Measurements from ENCODE around the gene TMEM154. TPM values are rescaled to one million over a fixed set of nuclear protein-coding genes. Genes with fewer than 3 reads are reported as not detected.

Gene TMEM154
- total RNA-seq, 1 experiment from 2014 or later, result 23.3 TPM

DNA sequence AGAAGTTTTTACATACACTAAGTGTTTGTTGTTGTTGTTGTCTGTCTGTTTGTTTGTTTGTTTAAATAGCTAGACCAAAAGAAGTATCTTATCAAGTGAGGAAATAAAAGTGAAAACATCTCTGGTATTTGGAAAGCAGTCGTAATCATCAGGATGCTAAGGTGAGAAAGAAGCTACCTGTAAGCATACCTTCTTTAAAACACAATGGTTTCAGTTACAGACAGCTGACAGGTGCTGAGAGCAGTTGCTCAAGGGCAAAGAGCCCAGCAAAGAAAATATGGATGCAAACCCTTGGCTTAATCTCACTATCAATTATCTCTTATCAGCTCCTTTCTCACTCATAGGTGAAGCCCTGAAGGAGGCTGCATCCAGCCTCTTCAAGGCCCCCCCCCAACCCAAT is 101.1 kb downstream of the TMEM154 start:
- CTCF ChIA-PET, result interaction anchor here (0.6 kb wide), 1 partner anchor 1147 kb away, joined by 3 read pairs; no protein-coding TSS in a partner anchor
- Mint-ChIP-seq H3K9me3 (ENCODE audit: low read depth, unreplicated experiment) (no peaks in the 10 kb centered on the region), H3K36me3 (ENCODE audit: insufficient read depth, unreplicated experiment) (no peaks in the 10 kb centered on the region), H3K27ac (ENCODE audit: unreplicated experiment) (no peak overlapping the region), H3K4me1 (ENCODE audit: low read depth, unreplicated experiment) (peaks cover 40% of the 10 kb centered on the region), H3K4me3 (ENCODE audit: low read depth, unreplicated experiment) (no peak overlapping the region), H3K27me3 (ENCODE audit: unreplicated experiment) (no peaks in the 10 kb centered on the region)
- TF ChIP-seq, protein P1, sequence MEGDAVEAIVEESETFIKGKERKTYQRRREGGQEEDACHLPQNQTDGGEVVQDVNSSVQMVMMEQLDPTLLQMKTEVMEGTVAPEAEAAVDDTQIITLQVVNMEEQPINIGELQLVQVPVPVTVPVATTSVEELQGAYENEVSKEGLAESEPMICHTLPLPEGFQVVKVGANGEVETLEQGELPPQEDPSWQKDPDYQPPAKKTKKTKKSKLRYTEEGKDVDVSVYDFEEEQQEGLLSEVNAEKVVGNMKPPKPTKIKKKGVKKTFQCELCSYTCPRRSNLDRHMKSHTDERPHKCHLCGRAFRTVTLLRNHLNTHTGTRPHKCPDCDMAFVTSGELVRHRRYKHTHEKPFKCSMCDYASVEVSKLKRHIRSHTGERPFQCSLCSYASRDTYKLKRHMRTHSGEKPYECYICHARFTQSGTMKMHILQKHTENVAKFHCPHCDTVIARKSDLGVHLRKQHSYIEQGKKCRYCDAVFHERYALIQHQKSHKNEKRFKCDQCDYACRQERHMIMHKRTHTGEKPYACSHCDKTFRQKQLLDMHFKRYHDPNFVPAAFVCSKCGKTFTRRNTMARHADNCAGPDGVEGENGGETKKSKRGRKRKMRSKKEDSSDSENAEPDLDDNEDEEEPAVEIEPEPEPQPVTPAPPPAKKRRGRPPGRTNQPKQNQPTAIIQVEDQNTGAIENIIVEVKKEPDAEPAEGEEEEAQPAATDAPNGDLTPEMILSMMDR (IDR thresholded peaks at IDR 0.05; ENCODE audit: unreplicated experiment), result no peak
- no peak for DNase-seq
- intact Hi-C loops (cut with micrococcal nuclease; ENCODE audit: unreplicated experiment), result loop anchor here (10.0 kb wide), 1 partner anchor 74 kb away; no protein-coding TSS in a partner anchor
- no TSS peak for BruUV-seq (replicated peaks)

DNA sequence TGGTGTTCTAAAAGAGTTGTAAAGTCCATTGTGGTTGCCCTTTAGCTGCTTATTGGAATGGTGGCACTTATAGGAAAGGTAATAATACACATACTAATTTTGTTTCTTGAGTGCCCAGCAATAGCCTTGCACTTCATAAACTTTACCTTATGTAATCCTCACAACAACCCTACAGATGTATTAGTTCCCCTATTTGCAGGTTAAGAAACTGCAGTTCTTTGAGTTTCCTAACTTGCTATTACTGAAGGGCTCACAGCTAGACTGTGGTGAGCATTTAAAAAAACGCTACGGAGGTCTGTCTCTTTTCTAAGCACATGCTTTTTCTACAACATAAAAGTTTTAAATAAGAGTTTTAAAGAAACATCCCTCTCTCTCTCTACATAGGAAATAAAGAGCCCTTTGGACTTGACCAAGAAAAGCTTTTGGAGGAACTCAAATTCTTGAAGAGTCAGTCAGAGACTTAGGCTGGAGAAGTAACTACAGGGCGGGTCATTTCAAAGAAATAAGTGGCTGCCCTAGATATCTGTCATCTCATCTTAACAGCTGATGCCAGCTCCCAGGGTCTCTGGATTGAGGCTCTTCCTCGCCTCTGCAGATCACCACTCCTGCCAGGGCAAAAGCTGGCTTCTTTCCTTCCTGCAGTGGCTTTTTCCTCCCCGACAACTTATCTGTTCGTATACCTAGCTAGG is 101.9 kb downstream of the TMEM154 start:
- intact Hi-C loops (cut with micrococcal nuclease; ENCODE audit: unreplicated experiment), result loop anchor here (10.0 kb wide), 1 partner anchor 73 kb away; no protein-coding TSS in a partner anchor
- Mint-ChIP-seq H3K4me3 (ENCODE audit: low read depth, unreplicated experiment) (no peak overlapping the region), H3K27ac (ENCODE audit: unreplicated experiment) (no peak overlapping the region), H3K9me3 (ENCODE audit: low read depth, unreplicated experiment) (no peaks in the 10 kb centered on the region), H3K36me3 (ENCODE audit: insufficient read depth, unreplicated experiment) (peaks cover 5% of the 10 kb centered on the region), H3K4me1 (ENCODE audit: low read depth, unreplicated experiment) (peaks cover 48% of the 10 kb centered on the region), H3K27me3 (ENCODE audit: unreplicated experiment) (no peaks in the 10 kb centered on the region)
- BruUV-seq (replicated peaks), result no TSS peak
- DNase-seq, result no peak
- CTCF ChIA-PET, result no interaction called here
- TF ChIP-seq, protein P1 (IDR thresholded peaks at IDR 0.05; ENCODE audit: unreplicated experiment), result no peak

DNA sequence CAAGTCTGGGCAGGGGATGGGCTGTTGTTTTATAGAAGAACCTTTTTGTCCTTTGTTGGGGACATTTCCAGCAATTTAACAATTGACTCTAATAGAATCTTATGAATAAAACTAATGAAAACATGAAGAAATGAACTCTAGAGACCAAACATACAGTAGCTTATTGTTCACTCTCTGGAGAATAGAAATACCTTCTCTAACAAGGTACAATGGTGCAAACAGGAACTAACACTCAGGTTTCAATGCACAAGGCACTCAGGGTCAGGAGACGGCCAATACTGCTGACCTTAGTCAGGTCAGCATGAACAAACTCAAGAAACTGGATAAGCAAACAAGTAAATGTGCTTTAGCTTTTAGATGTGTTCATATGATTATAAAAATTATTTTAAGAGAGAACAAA is 104.3 kb downstream of the TMEM154 start:
- BruUV-seq (replicated peaks), result no TSS peak
- Mint-ChIP-seq H3K4me1 (ENCODE audit: low read depth, unreplicated experiment) (peaks cover 54% of the 10 kb centered on the region), H3K9me3 (ENCODE audit: low read depth, unreplicated experiment) (no peaks in the 10 kb centered on the region), H3K27me3 (ENCODE audit: unreplicated experiment) (no peaks in the 10 kb centered on the region), H3K36me3 (ENCODE audit: insufficient read depth, unreplicated experiment) (peaks cover 9% of the 10 kb centered on the region), H3K27ac (ENCODE audit: unreplicated experiment) (no peak overlapping the region), H3K4me3 (ENCODE audit: low read depth, unreplicated experiment) (no peak overlapping the region)
- peak; percentile 22 for DNase-seq
- intact Hi-C loops (cut with micrococcal nuclease; ENCODE audit: unreplicated experiment), result loop anchor here (10.0 kb wide), 1 partner anchor 71 kb away; no protein-coding TSS in a partner anchor
- CTCF ChIA-PET, result no interaction called here
- TF ChIP-seq, protein P1 (IDR thresholded peaks at IDR 0.05; ENCODE audit: unreplicated experiment), result no peak

DNA sequence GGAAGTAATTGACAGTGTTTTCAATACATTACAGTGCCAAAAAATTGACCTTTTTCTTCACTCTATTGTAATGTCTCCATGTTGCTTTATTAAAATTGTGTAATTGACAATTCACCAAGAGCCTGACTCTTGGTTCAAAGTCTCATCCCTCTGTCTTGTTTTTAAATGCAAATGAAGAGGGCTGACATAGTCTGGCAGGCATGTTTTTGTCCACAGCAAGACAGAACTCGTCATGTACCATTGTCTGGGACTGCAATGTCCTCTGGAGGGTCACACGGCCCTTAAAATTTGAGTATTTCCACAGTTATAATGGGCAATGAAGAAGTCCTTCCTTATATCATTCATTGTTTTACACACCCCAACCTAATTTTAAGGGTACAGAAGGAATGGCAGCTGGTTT is 105.9 kb downstream of the TMEM154 start:
- Mint-ChIP-seq H3K27ac (ENCODE audit: unreplicated experiment) (no peak overlapping the region), H3K4me1 (ENCODE audit: low read depth, unreplicated experiment) (peaks cover 52% of the 10 kb centered on the region), H3K4me3 (ENCODE audit: low read depth, unreplicated experiment) (no peak overlapping the region), H3K27me3 (ENCODE audit: unreplicated experiment) (no peaks in the 10 kb centered on the region), H3K9me3 (ENCODE audit: low read depth, unreplicated experiment) (no peaks in the 10 kb centered on the region), H3K36me3 (ENCODE audit: insufficient read depth, unreplicated experiment) (peaks cover 9% of the 10 kb centered on the region)
- intact Hi-C loops (cut with micrococcal nuclease; ENCODE audit: unreplicated experiment), result loop anchor here (10.0 kb wide), 1 partner anchor 69 kb away; no protein-coding TSS in a partner anchor
- TF ChIP-seq, protein P1 (IDR thresholded peaks at IDR 0.05; ENCODE audit: unreplicated experiment), result no peak
- no peak for DNase-seq
- CTCF ChIA-PET, result no interaction called here
- BruUV-seq (replicated peaks), result no TSS peak

Data from Calu3 (cell line).